Pancreas (tissue), 10 donors: ENCODE data around the gene C9orf43. TPM values are rescaled to one million over a fixed set of nuclear protein-coding genes. Genes with fewer than 3 reads are reported as not detected.

Experiments
- ATAC-seq, 4 donors: fragments of 200-7000 bp; cut with Tn5 transposase; one replicate each; pipeline versions ENCODE4 v1.8.0 to v1.9.1; 2020; ENCODE audit warnings: mild to moderate bottlenecking in 4 of 4, moderate library complexity in 4 of 4
- DNase-seq, 6 donors: peaks; one replicate each; pipeline ENCODE4 v3.0.0-alpha.2; 2020
- FAIRE-seq: peaks from 2 replicates; lab custom pipeline; 2012; peaks lifted over from hg19 to GRCh38; lab: Jason Lieb, UNC
- H3K27ac ChIP-seq, 4 donors: fragments of 200-600 bp; sonication (generic); 1 replicate in 3 of 4; 2 replicates in 1 of 4; pipeline versions ENCODE4 v1.5.0 to v1.8.0; 2020
- H3K27me3 ChIP-seq, 4 donors: fragments of 200-600 bp; one replicate each; pipeline ENCODE4 v1.8.0; 2021
- H3K36me3 ChIP-seq, 3 donors: fragments of 200-600 bp; sonication (generic) in 1 of 3; one replicate each; pipeline versions ENCODE4 v1.5.0 to v1.8.0; 2020 to 2021
- H3K4me1 ChIP-seq, 3 donors: fragments of 200-600 bp; one replicate each; pipeline ENCODE4 v1.8.0; 2021
- H3K4me3 ChIP-seq, 4 donors: fragments of 200-600 bp; sonication (generic) in 2 of 4; one replicate each; pipeline versions ENCODE4 v1.5.0 to v1.8.0; 2020 to 2021
- H3K9me3 ChIP-seq, 4 donors: fragments of 200-600 bp; one replicate each; pipeline ENCODE4 v1.8.0; 2021
- WGBS, 2 donors: extraction: QIAGEN DNeasy Blood & Tissue Kit; methylation state at CpG; one replicate each; pipeline ENCODE4 v1.1.7; 2013; 5-methylcytosine and 5-hydroxymethylcytosine counted together
- intact Hi-C, 3 donors: fragments of 100-400 bp; cut with DNase I; formaldehyde crosslinking; loops; one replicate each; pipeline versions ENCODE4 v1.11.1 to v1.14.2; 2022
- polyA plus RNA-seq, 2 donors: library from polyadenylated mRNA; stranded (reverse); fragments of 200-250 nt; gene quantifications; one replicate each; pipeline ENCODE4 v1.2.3, GENCODE V29; 2013
- total RNA-seq, 6 donors: library from RNA; stranded (reverse); fragmentation: NEBNext Ultra II Directional in 4 of 6; extraction: Animal tissue kit (Norgen Biotek cat#: 25700) in 4 of 6; gene quantifications; one replicate each; pipeline versions ENCODE4 v1.2.1 to v1.2.4, GENCODE V29; 2021 to 2023
- TF ChIP-seq, protein P1 (sequence below), 4 donors: fragments of 200-600 bp; sonication (generic) in 3 of 4; IDR thresholded peaks; one replicate each; pipeline versions ENCODE4 v1.5.0 to v1.8.0; 2021; ENCODE audit warnings: antibody characterized with exemption in 4 of 4
- donor health status: healthy with polysubstance abuse.
- donor health status: DM: no; HTN: no; CAD: no; lungs with moderate emphysema.
- donor health status: DM: no; HTN: no; CAD: no.
- donor health status: control.
- donor health status: control.
- donor health status: Bipolar disorder and iron deficiency.
- donor health status: DM: yes; HTN: yes; CAD: no.
- donor health status: DM: no; HTN: no; CAD: no.
- donor health status: DM: no; HTN: no; CAD: no.
- donor health status: DM: yes; HTN: yes; CAD: no.

Gene C9orf43
- total and polyA plus RNA-seq, 8 donors, result 0.18 to 1.5 (median 0.49) TPM

- Histone ChIP-seq H3K9me3 (no peaks in the 10 kb centered on the region), H3K36me3 (peaks cover 0 to 32% (median 11%) of the 10 kb centered on the region in 3 donors), H3K4me3 (no peak overlapping the region), H3K27me3 (no peaks in the 10 kb centered on the region), H3K27ac (peak overlapping the region; percentile 18 to 80 (median 75)), H3K4me1 (peaks cover 32 to 38% (median 36%) of the 10 kb centered on the region in 3 donors)
- FAIRE-seq (no peak), DNase-seq (no peak), ATAC-seq (no peak)
- intact Hi-C loops, result no loop called here
- 84 to 86% methylated on average over 11 of the region's 11 CpGs for WGBS, 2 donors
- TF ChIP-seq, protein P1, sequence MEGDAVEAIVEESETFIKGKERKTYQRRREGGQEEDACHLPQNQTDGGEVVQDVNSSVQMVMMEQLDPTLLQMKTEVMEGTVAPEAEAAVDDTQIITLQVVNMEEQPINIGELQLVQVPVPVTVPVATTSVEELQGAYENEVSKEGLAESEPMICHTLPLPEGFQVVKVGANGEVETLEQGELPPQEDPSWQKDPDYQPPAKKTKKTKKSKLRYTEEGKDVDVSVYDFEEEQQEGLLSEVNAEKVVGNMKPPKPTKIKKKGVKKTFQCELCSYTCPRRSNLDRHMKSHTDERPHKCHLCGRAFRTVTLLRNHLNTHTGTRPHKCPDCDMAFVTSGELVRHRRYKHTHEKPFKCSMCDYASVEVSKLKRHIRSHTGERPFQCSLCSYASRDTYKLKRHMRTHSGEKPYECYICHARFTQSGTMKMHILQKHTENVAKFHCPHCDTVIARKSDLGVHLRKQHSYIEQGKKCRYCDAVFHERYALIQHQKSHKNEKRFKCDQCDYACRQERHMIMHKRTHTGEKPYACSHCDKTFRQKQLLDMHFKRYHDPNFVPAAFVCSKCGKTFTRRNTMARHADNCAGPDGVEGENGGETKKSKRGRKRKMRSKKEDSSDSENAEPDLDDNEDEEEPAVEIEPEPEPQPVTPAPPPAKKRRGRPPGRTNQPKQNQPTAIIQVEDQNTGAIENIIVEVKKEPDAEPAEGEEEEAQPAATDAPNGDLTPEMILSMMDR (IDR thresholded peaks at IDR 0.05), result no peak
Measured at GRCh38 chr9:113389451-113389850, 21.1 kb upstream of the C9orf43 start.

DNA sequence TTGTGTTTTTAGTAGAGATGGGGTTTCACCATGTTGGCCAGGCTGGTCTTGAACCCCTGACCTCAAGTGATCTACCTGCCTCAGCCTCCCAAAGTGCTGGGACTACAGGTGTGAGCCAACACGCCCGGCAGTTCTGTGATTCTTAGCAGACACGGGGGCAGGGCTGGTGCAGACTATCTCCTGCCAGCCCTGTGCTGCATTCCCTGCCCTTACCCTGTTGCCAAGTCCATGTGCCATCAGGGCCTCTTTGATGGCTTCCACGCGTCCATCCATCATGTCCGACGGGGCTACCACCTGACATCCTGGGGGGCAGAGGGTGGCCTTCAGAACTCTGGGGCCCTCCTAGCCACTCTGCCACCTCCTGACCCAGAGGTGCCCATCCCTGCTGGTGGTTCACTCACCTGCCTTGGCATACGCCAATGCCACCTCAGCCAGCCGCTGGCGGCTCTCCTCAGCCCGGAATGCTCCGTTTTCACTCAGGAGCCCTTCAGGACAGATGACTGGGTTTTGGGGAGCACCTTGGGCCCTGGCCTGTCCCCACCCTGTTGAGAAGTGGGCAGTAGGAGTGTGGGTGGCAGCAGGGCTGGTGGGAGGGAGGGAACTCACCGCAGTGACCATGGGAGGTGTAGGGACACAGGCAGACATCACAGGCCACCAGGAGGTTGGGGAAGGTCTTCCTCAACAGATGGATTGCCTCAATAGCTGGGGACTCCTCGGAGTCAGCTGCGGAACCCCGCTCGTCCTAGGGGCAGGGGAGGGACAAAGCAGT is 20.2 kb upstream of the C9orf43 start:
- Histone ChIP-seq H3K4me1 (peaks cover 32 to 45% (median 42%) of the 10 kb centered on the region in 3 donors), H3K27me3 (no peaks in the 10 kb centered on the region), H3K9me3 (no peaks in the 10 kb centered on the region), H3K27ac (no peak overlapping the region), H3K4me3 (no peak overlapping the region), H3K36me3 (peaks cover 0 to 32% (median 11%) of the 10 kb centered on the region in 3 donors)
- ATAC-seq, result no peak
- TF ChIP-seq, protein P1 (IDR thresholded peaks at IDR 0.05), result no peak
- DNase-seq, result peak in 1 of 6 donors; percentile 13
- 88 to 90% methylated on average over 17 of the region's 17 CpGs for WGBS, 2 donors
- intact Hi-C loops, result loop anchor here in 2 of 3 donors (10.0 kb wide), 1 partner anchor 46 kb away; the partner anchor contains the start of genes BSPRY (in 2 of the 2) and WDR31 (in 2 of the 2)
- no peak for FAIRE-seq

- WGBS, 2 donors, result 94 to 95% methylated on average over 7 of the region's 7 CpGs
- ATAC-seq (no peak), DNase-seq (no peak), FAIRE-seq (no peak)
- intact Hi-C loops, result loop anchor here in 2 of 3 donors (10.0 kb wide), 1 partner anchor 47 kb away; the partner anchor contains the start of genes BSPRY (in 2 of the 2) and WDR31 (in 2 of the 2)
- Histone ChIP-seq H3K27ac (no peak overlapping the region), H3K4me1 (peaks cover 26 to 46% (median 40%) of the 10 kb centered on the region in 3 donors), H3K9me3 (no peaks in the 10 kb centered on the region), H3K27me3 (no peaks in the 10 kb centered on the region), H3K36me3 (peaks cover 0 to 32% (median 11%) of the 10 kb centered on the region in 3 donors), H3K4me3 (no peak overlapping the region)
- TF ChIP-seq, protein P1 (IDR thresholded peaks at IDR 0.05), result no peak
Measured at GRCh38 chr9:113391917-113392316, 18.6 kb upstream of the C9orf43 start.

DNA sequence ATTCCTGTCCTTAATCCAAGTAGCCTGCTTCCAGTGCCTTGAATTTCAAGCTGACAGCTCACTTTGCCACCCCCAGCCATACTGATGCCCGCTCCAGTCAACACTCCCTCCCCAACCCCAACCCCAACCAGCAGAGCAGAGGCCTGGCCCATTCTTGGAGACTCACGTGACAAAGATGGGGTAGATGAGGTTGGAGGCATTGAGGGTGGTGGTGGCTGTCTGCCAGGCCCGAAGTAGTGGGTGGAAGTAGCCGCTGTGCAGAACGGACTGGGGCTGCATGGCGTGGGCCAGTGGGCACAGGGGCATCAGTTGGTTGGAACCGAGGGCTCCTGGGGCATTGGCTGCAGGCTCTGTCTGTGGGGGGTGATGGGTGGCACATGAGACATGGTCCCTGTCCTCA is 17.3 kb upstream of the C9orf43 start:
- intact Hi-C loops, result loop anchor here in 2 of 3 donors (10.0 kb wide), 1 partner anchor 48 kb away; the partner anchor contains the start of genes BSPRY (in 2 of the 2) and WDR31 (in 2 of the 2)
- DNase-seq, result peak in 1 of 6 donors; percentile 13

More for the DNA sequence above, 17.3 kb upstream of the C9orf43 start:
- TF ChIP-seq, protein P1 (IDR thresholded peaks at IDR 0.05), result no peak
- H3K4me1 ChIP-seq, result peaks cover 30 to 40% (median 39%) of the 10 kb centered on the region in 3 donors
- H3K4me3 ChIP-seq, result no peak overlapping the region
- no peak overlapping the region for H3K27ac ChIP-seq
- H3K36me3 ChIP-seq, result peaks cover 0 to 32% (median 11%) of the 10 kb centered on the region in 3 donors
- FAIRE-seq (no peak), ATAC-seq (no peak)
- no peaks in the 10 kb centered on the region for H3K9me3 ChIP-seq
- H3K27me3 ChIP-seq, result no peaks in the 10 kb centered on the region
- WGBS, 2 donors, result 93 to 94% methylated on average over 7 of the region's 7 CpGs
